GM13976 (cell line): ENCODE results near the gene ADAP2.
A peak's percentile ranks its signal among the peaks of the same experiment; 100 is the strongest.

ENCODE experiments used
- DNase-seq: peaks from one replicate; pipeline ENCODE4 v3.0.0; 2012; ENCODE audit warnings: low spot score
- CTCF ChIP-seq: IDR thresholded peaks from 2 replicates; pipeline ENCODE4 v1.5.1; 2012; ENCODE audit warnings: borderline replicate concordance, mild to moderate bottlenecking; ENCODE audit not compliant: insufficient read depth; ENCODE audit errors: extremely low read depth, missing control alignments, control extremely low read depth
- in situ Hi-C: fragments of 300-500 bp; cut with MboI; formaldehyde crosslinking; loops from one replicate; pipeline ENCODE4 v1.12.0; 2022; ENCODE audit warnings: low sequenced_read_pairs, mixed read lengths, inconsistent platforms; ENCODE audit not compliant: unreplicated experiment

ADAP2 gene

GRCh38 chr17:30920683-30921543, 832 bp upstream of the ADAP2 start:
- DNase-seq, result no peak
- TF ChIP-seq CTCF, result no peak
- in situ Hi-C loops, result no loop called here

- in situ Hi-C loops, result no loop called here
- peak; percentile 64 for DNase-seq
- TF ChIP-seq CTCF, result no peak
Measured at GRCh38 chr17:30922235-30923030, 688 bp downstream of the ADAP2 start.

- no peak for DNase-seq
- no peak for TF ChIP-seq CTCF
- in situ Hi-C loops, result no loop called here
Measured at GRCh38 chr17:30924341-30924740, 2.6 kb downstream of the ADAP2 start.

GRCh38 chr17:30926516-30926915, 4.8 kb downstream of the ADAP2 start:
- TF ChIP-seq CTCF, result no peak
- DNase-seq, result peak; percentile 50

GRCh38 chr17:30927756-30928155, 6.0 kb downstream of the ADAP2 start:
- in situ Hi-C loops, result no loop called here
- TF ChIP-seq CTCF, result no peak
- no peak for DNase-seq

More at GRCh38 chr17:30926516-30926915, 4.8 kb downstream of the ADAP2 start:
- in situ Hi-C loops, result no loop called here

GRCh38 chr17:30928584-30928983, 6.8 kb downstream of the ADAP2 start:
- DNase-seq, result no peak
- TF ChIP-seq CTCF, result no peak
- in situ Hi-C loops, result no loop called here
